Sigmoid colon (tissue), 7 donors: Measurements from ENCODE around the gene DOC2A. TPM values are rescaled to one million over a fixed set of nuclear protein-coding genes. Genes with fewer than 3 reads are reported as not detected.

ENCODE experiments used
- DNase-seq: peaks from one replicate; pipeline ENCODE4 v3.0.0-alpha.2; 2019
- H3K27ac ChIP-seq, 4 donors: fragments of 200-600 bp; sonication (generic); one replicate each; pipeline ENCODE4 v1.5.1; 2016 to 2019; ENCODE audit warnings: mild to moderate bottlenecking in 1 of 4
- H3K27me3 ChIP-seq, 3 donors: fragments of 200-600 bp; sonication (generic); one replicate each; pipeline ENCODE4 v1.5.1; 2019; ENCODE audit warnings: mild to moderate bottlenecking in 1 of 3
- H3K36me3 ChIP-seq, 4 donors: fragments of 200-600 bp; sonication (generic); one replicate each; pipeline ENCODE4 v1.5.1; 2016 to 2019
- H3K4me1 ChIP-seq, 4 donors: fragments of 200-600 bp; sonication (generic); one replicate each; pipeline ENCODE4 v1.5.1; 2017 to 2019
- H3K4me3 ChIP-seq, 4 donors: fragments of 200-600 bp; sonication (generic); one replicate each; pipeline ENCODE4 v1.5.1; 2017 to 2019; ENCODE audit warnings: mild to moderate bottlenecking in 2 of 4, moderate library complexity in 1 of 4
- H3K9me3 ChIP-seq, 4 donors: fragments of 200-600 bp in 3 of 4; sonication (generic) in 3 of 4; one replicate each; pipeline versions ENCODE4 v1.5.1 to v1.6.1; 2013 to 2019
- CTCF ChIP-seq, 4 experiments: fragments of 450-650 bp in 3 of 4; fragments of 200-600 bp in 1 of 4; IDR thresholded peaks; one replicate each; pipeline ENCODE4 v1.5.1; 2016 to 2019; ENCODE audit warnings: antibody characterized with exemption in 4 of 4, mild to moderate bottlenecking in 3 of 4, moderate library complexity in 2 of 4
- EP300 ChIP-seq, 4 donors: sonication (generic); formaldehyde crosslinking; IDR thresholded peaks; one replicate each; pipeline ENCODE4 v1.6.1; 2017; ENCODE audit warnings: antibody characterized with exemption in 4 of 4
- POLR2A ChIP-seq, 2 donors: fragments of 450-650 bp; IDR thresholded peaks; one replicate each; pipeline ENCODE4 v1.6.1; 2016; ENCODE audit warnings: antibody characterized with exemption in 2 of 2, mild to moderate bottlenecking in 2 of 2, moderate library complexity in 2 of 2
- POLR2AphosphoS5 ChIP-seq, 4 donors: sonication (generic); formaldehyde crosslinking; IDR thresholded peaks; one replicate each; pipeline ENCODE4 v1.6.1; 2017; ENCODE audit warnings: antibody characterized with exemption in 4 of 4
- WGBS, 2 donors: extraction: QIAGEN DNeasy Blood & Tissue Kit; methylation state at CpG; one replicate each; pipeline ENCODE4 v1.1.7; 2013; 5-methylcytosine and 5-hydroxymethylcytosine counted together
- intact Hi-C: fragments of 100-400 bp; cut with DNase I; formaldehyde crosslinking; loops from one replicate; pipeline ENCODE4 v1.15.1; 2023
- polyA plus RNA-seq, 3 donors: library from polyadenylated mRNA; stranded (reverse); fragments of 200-250 nt; gene quantifications; one replicate each; pipeline ENCODE4 v1.2.3, GENCODE V29; 2013
- total RNA-seq, 4 donors: library from RNA; depleted of rRNA; stranded (reverse); fragments of >200 nt; gene quantifications; one replicate each; pipeline ENCODE4 v1.1.0, GENCODE V29; 2016
- donor health status: healthy with polysubstance abuse.
- donor health status: Bipolar disorder and iron deficiency.
- donor health status: healthy.

DOC2A gene
- total and polyA plus RNA-seq, 7 donors, result 0.36 to 4.6 (median 1.8) TPM; not detected in 2

- no peaks in the 10 kb centered on the region for H3K4me1 ChIP-seq
- WGBS, 2 donors, result 95 to 96% methylated on average over 35 of the region's 35 CpGs
- no peak overlapping the region for H3K4me3 ChIP-seq
- no peaks in the 10 kb centered on the region for H3K27me3 ChIP-seq
- TF ChIP-seq POLR2A (IDR thresholded peaks at IDR 0.05) (no peak), EP300 (IDR thresholded peaks at IDR 0.05) (no peak), CTCF (IDR thresholded peaks at IDR 0.05) (no peak), POLR2AphosphoS5 (IDR thresholded peaks at IDR 0.05) (no peak)
- H3K36me3 ChIP-seq, result peaks cover 51 to 100% (median 84%) of the 10 kb centered on the region in 4 donors
- H3K9me3 ChIP-seq, result no peaks in the 10 kb centered on the region
- no peak for DNase-seq
- no peak overlapping the region for H3K27ac ChIP-seq
- intact Hi-C loops, result no loop called here
These were observed 23.3 kb downstream of the DOC2A start for GRCh38 chr16:29987371-29988085.

- peaks cover 53 to 100% (median 89%) of the 10 kb centered on the region in 4 donors for H3K36me3 ChIP-seq
- intact Hi-C loops, result no loop called here
- WGBS, 2 donors, result 93 to 95% methylated on average over 5 of the region's 5 CpGs
- H3K4me3 ChIP-seq, result no peak overlapping the region
- H3K4me1 ChIP-seq, result no peaks in the 10 kb centered on the region
- H3K27ac ChIP-seq, result no peak overlapping the region
- no peaks in the 10 kb centered on the region for H3K27me3 ChIP-seq
- TF ChIP-seq POLR2A (IDR thresholded peaks at IDR 0.05) (no peak), POLR2AphosphoS5 (IDR thresholded peaks at IDR 0.05) (no peak), EP300 (IDR thresholded peaks at IDR 0.05) (no peak), CTCF (IDR thresholded peaks at IDR 0.05) (no peak)
- H3K9me3 ChIP-seq, result no peaks in the 10 kb centered on the region
- DNase-seq, result no peak
These were observed 23.9 kb downstream of the DOC2A start for GRCh38 chr16:29986931-29987330.

GRCh38 chr16:29986231-29986630, 24.6 kb downstream of the DOC2A start:
- DNase-seq, result no peak
- no peak overlapping the region for H3K4me3 ChIP-seq
- TF ChIP-seq EP300 (IDR thresholded peaks at IDR 0.05) (no peak), POLR2AphosphoS5 (IDR thresholded peaks at IDR 0.05) (no peak), POLR2A (IDR thresholded peaks at IDR 0.05) (no peak), CTCF (IDR thresholded peaks at IDR 0.05) (no peak)
- H3K27ac ChIP-seq, result no peak overlapping the region
- intact Hi-C loops, result no loop called here
- no peaks in the 10 kb centered on the region for H3K27me3 ChIP-seq
- WGBS, 2 donors, result 95% methylated on average over 20 of the region's 20 CpGs
- no peaks in the 10 kb centered on the region for H3K4me1 ChIP-seq
- no peaks in the 10 kb centered on the region for H3K9me3 ChIP-seq
- H3K36me3 ChIP-seq, result peaks cover 59 to 100% (median 94%) of the 10 kb centered on the region in 4 donors

GRCh38 chr16:29985271-29985811, 25.5 kb downstream of the DOC2A start:
- Histone ChIP-seq H3K4me3 (no peak overlapping the region), H3K36me3 (peaks cover 59 to 100% (median 94%) of the 10 kb centered on the region in 4 donors), H3K9me3 (no peaks in the 10 kb centered on the region), H3K4me1 (no peaks in the 10 kb centered on the region), H3K27ac (no peak overlapping the region), H3K27me3 (no peaks in the 10 kb centered on the region)
- intact Hi-C loops, result no loop called here
- no peak for DNase-seq
- 95 to 96% methylated on average over 28 of the region's 28 CpGs for WGBS, 2 donors
- TF ChIP-seq CTCF (IDR thresholded peaks at IDR 0.05) (no peak), POLR2AphosphoS5 (IDR thresholded peaks at IDR 0.05) (no peak), EP300 (IDR thresholded peaks at IDR 0.05) (no peak), POLR2A (IDR thresholded peaks at IDR 0.05) (no peak)
